Measurements from ENCODE around the gene UGT1A7.
"Not testable (repeated sequence)": the region's sequence is repeated elsewhere in the genome, so short reads cannot be mapped to it uniquely, and the experiment has no call there.

The UGT1A7 gene

DNA sequence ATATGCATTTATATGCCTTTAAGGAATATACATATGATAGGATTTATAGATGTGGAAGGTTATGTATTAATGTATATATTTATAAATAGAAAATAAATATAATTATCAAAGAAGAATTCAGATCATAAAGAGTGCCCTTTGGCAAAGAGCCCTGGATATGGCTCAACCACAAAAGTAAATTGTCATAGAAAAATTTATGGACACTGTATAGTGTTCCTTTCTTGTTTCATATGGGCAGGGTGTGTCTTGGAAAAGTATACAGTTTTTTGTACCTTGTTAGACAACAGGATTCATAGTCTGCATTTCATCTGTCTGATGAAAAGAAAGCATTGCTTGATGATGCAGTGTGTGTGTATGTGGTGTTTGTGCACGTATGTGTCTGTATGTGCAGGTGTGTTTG lies 2.9 kb downstream of the UGT1A7 start:
- no peak for DNase-seq

DNA sequence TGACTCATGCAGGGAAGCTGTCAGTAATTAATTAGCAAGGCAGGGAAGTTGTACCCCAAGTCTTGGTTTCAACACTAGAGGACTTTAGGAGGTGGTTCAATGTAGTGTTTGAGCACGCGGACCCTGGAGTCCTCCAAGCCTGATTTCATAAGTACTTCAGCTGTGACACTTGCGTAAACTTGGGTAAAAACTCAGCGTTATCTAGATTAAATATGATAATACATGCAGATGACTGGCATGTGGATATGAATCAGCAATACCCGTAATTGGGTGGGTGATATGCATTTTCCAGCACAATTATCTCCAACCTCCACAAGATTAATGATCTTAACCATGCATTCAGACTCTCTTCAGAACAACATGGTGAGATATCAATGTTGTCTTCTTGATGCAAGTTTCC lies 5.2 kb downstream of the UGT1A7 start:
- DNase-seq: no peak

DNA sequence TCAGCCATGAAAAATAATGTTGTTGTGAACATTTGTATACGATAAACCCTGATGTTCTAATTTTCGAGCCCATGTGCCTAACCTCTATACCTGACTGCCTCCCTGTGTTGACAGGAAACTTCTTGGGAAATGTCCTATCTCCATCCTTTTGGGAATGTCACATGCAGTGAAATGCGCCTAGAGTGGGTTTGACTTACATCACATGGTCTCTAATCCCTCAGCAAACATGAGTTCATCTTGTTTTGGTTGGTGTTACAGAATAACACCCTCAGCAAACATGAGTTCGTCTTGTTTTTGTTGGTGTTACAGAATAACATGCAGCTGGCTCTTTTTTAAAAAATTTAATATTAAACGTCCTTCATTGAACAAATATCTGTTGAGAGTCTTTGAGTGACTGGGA lies 6.6 kb downstream of the UGT1A7 start:
- no peak for DNase-seq

DNA sequence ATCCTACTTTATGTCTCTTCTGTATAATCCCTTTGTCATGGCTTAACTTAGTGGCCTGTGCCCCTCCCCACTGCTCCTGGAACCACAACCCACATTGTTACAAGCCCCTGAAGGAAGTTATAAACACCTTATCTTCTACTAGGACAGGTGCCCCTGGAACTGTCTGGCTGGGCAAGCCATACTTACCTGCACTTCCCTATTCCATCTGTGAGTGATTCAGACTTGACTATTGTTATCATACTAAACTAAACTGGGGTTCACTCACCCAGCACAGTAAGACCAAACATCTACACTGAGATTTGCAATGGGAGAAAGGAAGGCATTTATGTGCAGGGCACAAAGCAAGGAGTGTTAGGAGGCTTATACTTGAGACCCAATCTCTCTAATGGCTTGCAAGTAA lies 7.3 kb downstream of the UGT1A7 start:
- DNase-seq: no peak

DNA sequence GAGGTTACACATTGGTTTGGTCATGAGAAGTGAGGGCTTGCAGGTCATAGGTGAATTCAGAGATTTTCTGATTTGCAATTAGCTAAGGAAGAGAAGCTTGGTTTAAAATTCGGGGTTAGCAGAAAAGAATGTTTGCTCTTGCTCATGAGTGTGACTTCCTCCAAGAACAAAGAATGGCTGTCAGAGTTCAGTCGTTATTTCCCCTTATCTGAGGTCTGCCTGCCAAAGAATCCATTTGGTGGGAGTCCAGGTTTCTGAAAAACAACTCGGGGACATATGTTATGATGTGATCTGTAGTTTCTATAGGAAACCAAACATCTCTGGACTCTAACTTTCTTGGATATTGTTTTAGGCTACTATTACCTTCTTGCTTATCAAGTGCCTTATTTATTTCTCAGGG lies 7.8 kb downstream of the UGT1A7 start:
- DNase-seq: no peak

DNA sequence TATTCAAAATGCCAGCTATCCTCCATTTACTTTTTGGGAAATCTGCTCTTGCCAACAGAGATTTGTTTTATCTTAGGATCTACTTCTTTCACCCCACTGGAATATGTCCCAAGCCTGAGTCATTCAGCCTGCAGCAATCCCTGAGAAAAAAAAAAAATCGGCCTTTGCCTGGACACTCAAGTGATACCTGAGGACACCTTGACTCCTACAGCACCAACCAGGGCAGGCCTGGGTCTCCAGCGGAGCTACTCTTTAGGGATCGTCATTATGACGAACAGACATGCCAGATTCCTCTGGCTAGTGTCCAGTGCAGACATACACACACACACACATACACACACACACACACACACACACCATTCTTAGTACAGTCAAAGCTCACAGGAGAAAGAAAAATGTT lies 8.7 kb downstream of the UGT1A7 start:
- no peak for DNase-seq

DNA sequence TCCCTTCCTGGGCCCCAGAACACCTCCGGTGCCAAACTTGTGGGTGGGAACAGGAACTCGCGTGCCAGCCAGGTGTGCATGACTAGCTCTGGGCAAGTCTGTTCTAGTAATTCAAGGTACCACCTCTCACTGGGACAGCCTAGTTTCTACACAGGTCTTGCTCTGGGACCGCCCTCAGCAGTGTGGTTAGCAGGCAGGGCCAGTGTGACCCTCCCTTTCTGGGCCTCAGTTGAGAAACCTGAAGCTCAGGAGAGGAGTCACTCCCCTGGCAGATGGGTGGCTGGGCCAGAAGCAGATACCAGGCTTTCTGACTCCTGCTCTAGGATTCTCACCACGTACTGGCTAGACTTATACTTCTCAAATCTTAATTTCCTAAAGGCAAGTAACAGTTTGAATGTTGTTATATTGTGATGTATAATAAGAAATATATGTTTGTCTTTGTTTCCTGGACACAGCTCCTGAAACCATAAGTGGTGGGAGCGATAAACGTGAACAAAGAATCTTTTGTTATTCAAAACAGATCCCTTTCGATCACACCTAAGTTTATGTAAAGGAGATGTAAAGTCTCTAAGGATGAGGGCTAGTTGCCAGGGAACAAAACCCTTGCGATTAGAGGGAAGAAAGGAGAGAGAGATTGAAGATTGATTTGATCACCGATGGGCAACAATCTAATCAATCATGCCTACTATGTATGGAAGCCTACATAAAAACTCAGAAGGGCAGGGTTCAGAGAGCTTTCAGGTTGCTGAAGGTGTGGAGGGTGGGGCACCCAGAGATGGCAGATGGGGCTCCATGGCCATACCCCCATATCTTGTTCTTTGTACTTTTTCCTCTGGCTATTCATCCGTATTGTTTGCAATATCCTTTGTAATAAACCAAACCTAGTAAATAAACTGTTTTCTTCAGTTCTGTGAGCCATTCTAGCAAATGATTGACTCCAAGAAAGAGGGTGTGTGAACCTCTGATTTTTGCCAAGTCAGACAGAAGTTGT lies 10.0 kb downstream of the UGT1A7 start:
- no peak for DNase-seq

DNA sequence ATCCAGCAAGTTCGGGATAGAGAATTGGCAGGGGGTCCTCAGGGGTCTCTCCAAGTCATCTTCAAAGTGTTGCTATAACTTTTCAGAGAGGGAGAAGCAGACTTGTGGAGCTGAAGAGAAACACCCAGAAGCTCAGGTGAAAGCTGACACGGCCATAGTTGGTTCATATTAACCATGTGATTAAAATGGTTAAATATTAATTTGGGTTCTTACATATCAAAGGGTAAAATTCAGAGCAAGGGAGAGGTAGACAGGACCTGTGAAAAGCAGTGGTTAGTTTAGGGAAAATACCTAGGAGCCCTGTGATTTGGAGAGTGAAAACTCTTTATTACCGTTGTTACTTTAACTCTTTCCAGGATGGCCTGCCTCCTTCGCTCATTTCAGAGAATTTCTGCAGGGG lies 10.9 kb downstream of the UGT1A7 start, which contains the start of gene UGT1A6:
UGT1A6 (plus strand) TSS at position 243 of the 400 bp plus-strand sequence; CDS start at position 358, 115 bp downstream.
- DNase-seq: no peak

DNA sequence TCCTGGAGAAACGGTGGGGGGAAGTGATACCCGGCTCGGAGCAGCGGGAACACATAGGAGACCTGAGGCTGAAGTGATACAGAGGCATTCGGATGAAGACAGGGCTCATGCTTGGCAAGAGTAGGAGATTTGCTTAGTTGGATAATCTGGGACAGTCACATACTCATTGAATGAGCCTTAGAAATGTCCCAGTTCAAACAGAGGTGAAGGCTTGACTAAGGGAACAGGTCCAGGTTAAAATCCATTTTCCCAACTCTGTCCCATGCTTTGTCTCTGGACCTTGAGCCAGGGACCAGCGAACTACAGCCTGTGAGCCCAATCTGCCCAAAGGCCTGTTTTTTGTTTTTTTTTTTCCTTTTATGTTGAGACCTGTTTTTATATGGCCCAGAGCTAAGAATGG lies 12.3 kb downstream of the UGT1A7 start:
- no peak for DNase-seq

DNA sequence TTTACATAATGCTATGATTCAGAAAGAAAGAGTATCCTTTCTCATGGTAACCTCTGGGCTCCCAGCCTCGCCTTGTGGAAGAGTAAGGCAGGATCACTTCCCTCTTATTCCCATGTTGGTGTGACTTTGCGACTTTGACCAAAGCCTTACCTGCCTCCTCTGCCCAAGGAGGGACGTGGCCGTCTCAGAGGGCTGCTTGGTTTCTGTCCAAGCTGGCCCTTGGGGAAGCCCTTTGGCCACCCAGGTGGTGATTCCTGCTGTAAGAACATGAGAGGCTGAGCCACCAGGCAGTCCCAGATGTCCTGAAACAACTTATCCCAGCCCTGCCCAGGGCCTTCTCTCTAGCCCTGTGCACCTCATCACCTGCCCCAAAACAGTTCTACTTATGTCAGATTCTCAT lies 17.0 kb downstream of the UGT1A7 start:
- DNase-seq: no peak

DNA sequence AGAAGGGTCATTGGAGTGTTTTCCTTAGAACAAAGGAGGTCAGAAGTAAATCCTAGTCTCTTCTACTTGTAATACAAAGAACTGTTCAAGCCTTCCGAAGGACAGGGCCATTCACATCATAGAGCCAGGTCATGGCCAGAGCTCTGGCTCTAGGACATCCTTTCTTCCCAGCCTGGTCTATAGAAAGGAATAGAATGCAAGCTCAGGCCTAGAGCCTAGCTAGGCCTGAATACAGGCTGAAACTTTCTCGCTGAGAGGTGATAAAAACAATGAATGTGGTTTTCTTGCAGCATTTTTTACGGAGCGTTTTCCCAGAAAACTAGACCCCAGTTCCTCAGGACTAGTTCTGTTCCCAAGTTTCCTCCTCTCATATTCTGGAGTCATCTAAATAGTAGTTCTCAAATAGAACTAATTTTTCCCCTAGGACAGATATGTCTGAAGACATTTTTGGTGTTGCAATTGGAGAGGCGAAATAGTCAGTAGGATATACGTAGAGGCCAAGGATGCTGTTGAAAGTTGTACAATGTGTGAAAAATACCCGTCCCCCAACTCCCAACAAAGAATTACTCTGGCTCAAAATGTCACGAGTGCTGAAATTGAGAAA lies 17.8 kb downstream of the UGT1A7 start:
- DNase-seq: no peak

DNA sequence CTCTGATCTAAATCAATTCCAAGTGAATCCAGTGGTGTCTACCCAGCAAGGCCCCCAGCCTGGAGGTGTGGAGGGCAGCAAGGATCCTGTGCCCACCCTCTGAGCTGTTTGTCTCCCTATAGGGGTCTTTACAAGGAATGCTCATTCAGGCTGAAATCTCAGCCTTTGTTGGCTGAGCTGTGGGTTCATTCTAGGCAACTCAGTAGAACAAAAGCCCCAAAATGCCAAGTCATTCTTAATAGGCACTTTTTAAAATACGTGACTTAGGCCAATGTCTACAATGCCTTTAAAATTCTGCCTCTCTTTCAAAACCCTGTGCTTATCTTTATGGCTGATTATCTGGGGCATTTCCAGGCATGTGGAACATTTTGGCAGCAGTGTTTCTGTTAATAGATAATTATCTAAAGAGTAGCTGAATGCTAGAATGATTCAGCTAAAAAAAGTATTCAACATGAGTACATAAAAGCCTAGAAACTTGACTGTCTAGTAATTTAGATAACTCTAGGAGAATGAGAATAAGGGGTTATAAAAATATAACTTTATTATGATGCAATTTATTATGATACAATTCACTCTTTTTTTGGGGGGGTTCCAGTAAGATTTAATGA lies 18.4 kb downstream of the UGT1A7 start:
- no peak for DNase-seq

DNA sequence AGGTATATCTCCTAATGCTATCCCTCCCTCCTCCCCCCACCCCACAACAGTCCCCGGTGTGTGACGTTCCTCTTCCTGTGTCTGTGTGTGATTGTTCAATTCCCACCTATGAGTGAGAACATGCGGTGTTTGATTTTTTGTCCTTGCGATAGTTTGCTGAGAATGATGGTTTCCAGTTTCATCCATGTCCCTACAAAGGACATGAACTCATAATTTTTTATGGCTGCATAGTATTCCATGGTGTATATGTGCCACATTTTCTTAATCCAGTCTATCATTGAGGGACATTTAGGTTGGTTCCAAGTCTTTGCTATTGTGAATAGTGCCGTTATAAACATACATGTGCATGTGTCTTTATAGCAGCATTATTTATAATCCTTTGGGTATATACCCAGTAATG lies 19.1 kb downstream of the UGT1A7 start:
- DNase-seq: not testable (repeated sequence)

DNA sequence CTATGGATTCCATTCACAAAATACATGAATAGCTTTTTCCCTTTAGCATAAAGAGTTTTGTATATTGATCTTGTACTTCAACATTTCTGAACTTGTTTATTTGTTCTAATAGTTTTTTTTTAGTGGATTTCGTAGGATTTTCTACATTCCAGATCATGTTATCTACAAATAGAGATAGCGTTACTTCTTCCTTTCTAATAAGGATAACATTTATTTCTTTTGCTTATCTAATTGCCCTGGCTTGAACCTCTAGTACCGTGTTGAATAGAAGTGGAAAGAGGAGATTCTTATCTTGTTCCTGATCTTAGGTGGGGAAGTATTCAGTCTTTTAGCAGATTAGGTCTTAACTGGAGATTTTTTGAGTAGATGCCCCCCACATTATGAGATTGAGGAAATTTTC lies 20.5 kb downstream of the UGT1A7 start:
- DNase-seq: no peak

DNA sequence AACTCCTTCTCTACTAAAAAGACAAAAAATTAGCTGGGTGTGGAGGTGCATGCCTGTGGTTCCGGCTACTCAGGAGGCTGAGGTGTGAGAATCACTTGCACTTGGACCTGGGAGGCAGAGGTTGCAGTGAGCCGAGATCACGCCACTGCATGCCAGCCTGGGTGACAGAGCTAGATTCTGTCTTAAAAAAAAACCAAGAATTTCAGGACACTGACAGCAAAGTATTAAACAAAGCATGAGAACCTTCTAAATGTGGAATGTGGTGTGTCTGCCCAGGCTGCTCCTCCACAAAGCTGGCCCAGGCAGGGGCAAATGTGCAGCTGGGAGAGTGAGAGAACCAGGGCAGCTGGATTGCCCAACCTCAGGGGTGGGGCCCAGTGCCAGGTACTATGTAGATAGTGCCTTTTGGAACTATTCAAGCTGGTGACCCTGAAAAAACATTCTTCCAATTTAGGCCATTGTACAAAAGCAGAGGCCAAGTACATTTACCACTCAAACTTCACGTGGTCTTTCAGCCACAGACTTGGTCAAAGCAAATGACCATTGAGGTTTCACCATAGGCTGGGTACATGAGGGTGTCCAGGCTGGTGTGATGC lies 24.3 kb downstream of the UGT1A7 start:
- no peak for DNase-seq

DNA sequence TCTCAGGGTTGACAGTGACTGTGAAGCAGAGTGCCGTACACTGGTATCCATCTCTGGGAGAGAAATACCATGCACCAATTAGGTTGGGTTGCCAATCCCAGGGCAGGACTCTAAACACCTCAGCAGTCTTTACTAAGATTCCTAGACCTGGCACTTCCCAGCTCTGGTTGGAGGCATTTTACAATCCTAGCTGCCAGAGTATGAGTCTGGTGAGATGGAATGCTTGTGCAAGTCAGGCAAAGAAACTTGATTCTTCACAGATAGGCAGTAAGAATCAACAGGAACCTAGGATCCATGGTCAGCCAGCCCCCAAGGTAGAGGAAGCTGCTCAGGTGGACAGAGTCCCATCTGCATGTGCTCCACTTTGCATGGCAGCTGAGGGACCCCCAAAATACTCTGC lies 25.0 kb downstream of the UGT1A7 start:
- no peak for DNase-seq

DNA sequence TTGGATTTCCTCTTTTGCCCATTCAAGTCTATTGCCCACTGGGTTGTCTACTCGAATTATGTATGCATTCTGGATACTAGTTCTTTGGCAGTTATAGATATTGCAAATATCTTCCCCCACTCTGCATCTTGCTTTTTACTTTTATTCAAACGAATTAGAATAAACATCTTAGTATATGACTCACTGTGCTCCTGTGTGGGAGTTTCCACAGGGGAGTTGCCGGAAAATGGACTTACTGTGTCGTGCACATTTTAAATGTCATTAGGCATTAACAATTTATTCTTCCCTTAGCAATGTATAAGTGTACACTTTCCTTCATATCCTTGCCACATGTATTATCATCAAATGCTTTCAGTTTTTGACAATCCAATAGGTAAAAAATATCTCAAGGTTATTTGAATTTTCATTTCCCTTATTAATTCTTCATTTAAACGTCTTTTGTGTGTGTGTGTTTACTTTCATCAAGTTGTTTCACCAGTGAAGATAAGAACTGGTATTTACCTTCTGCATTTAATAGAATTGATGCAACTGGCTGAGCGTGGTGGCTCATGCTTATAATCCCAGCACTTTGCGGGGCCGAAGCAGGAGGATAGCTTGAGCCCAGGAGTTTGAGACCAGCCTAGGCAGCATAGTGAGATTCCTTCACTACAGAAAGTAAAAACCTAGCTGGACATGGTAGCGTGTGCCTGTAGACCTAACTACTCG lies 26.4 kb downstream of the UGT1A7 start:
- DNase-seq: no peak

DNA sequence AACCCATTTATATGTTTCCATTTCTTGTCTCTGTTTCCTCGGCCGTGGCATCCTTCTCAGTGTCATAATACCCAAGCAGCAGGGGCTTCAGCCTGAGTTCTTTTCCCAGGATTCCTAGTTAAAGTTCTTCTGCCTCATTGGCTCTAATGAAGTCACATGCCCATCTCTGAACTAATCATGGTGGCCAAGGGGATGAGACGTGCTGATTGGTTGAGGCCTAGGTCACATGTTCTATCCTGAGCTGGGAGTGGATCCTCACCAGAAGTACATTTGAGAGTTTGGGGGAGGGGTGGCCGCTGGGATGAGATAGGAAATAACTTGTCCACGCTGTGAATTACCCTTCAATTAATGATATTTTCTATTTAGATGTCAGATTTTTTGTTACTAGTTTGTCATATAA lies 27.2 kb downstream of the UGT1A7 start:
- DNase-seq: peak in 1 of 2 experiments; percentile 46

DNA sequence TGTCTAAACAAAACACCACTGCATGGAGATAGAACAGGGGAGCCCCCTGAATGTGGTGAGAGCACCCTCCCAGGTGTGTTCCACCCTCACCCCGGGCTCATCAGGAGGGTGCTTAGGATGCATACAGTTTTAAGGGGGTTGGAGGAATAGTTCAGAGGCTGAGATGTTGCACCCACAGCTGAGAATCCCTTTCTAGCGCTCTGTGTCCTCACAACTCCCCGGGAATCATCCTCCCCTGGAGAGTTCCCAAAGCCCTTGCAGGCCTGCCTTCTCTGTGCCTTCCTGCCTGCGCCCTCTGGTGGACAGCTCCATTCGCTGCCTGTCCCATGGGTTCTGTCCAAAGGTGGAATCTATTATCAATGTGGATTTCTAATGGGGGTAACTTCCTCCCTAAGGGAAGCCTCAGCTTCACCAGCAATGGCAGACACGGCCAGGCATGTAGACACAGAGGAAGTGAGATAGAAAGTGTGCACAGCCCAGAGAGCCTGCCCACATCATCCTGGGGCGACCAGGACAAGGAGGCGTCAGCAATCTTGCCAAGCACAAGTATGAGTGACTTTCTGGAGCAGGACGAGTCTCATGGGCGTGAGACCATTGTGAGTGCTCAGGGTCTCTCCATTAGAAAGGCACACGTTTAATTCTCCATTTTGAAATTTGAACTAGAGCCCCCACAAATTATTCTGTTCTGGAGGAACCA lies 29.8 kb downstream of the UGT1A7 start:
- DNase-seq: peak; percentile 17 to 69

DNA sequence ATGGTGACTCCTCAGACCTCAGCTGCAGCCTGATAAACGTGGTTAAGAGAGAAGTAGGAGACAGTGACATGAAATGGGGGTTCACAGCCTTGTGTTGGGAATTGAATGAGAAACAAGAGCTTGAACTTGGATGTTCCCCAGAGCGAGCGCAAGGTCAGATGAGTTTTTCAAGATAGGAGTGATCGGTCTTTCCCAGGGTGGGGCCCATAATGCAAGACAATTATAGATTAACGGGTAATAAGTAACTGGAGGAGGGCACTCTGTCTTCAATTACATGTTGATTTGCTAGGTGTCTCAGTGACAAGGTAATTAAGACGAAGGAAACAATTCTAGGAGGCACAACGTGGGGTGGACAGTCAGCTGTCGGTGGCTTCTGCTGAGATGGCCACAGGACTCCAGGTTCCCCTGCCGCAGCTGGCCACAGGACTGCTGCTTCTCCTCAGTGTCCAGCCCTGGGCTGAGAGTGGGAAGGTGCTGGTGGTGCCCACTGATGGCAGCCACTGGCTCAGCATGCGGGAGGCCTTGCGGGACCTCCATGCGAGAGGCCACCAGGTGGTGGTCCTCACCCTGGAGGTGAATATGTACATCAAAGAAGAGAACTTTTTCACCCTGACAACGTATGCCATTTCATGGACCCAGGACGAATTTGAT lies 31.0 kb downstream of the UGT1A7 start, which contains the start of gene UGT1A5:
UGT1A5 (plus strand) TSS at position 297 of the 651 bp plus-strand sequence; CDS start at position 382, 85 bp downstream.
- DNase-seq: no peak

DNA sequence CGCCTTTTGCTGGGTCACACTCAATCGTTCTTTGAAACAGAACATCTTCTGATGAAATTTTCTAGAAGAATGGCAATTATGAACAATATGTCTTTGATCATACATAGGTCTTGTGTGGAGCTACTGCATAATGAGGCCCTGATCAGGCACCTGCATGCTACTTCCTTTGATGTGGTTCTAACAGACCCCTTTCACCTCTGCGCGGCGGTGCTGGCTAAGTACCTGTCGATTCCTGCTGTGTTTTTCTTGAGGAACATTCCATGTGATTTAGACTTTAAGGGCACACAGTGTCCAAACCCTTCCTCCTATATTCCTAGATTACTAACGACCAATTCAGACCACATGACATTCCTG lies 31.5 kb downstream of the UGT1A7 start:
- no peak for DNase-seq

DNA sequence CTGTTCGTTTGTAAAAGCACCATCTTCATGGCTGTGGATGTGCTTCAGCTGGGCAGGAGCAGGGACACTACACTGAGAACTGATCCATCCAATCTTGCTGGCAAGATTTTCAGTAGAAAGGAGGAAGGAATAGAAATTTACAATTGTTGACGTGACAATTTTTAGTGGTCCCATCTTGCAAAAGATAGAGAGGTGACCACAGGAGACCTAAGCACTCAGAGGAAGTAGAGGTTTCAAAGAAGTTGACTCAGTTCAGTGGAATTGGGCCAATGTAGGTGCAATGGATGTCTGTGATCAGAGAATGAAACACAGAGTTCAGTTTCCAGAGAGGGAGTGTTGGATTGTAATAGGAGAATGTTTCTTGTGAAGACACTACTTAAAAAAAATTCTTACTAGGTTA lies 32.4 kb downstream of the UGT1A7 start:
- DNase-seq: no peak

All from NCI-H446 (cell line).